GM21529 (cell line): ENCODE data around the gene SEMA3F.

Source experiments
- ATAC-seq: cut with Tn5 transposase; IDR thresholded peaks from one replicate; pipeline ENCODE4 v1.9.1; 2021; ENCODE audit not compliant: unreplicated experiment

Gene SEMA3F

GRCh38 chr3:50192124-50192523 is 37.0 kb downstream of the SEMA3F start:
- ATAC-seq, result no peak

- no peak for ATAC-seq
Measured at GRCh38 chr3:50192689-50193141, 37.6 kb downstream of the SEMA3F start.

GRCh38 chr3:50193286-50193685 is 38.2 kb downstream of the SEMA3F start:
- no peak for ATAC-seq

GRCh38 chr3:50193746-50194127 is 38.6 kb downstream of the SEMA3F start:
- no peak for ATAC-seq

- no peak for ATAC-seq
Measured at GRCh38 chr3:50194128-50194902, 39.2 kb downstream of the SEMA3F start.

- ATAC-seq, result no peak
Measured at GRCh38 chr3:50194903-50195500, 39.9 kb downstream of the SEMA3F start.

GRCh38 chr3:50195501-50196252 is 40.6 kb downstream of the SEMA3F start:
- no peak for ATAC-seq

- no peak for ATAC-seq
Measured at GRCh38 chr3:50196253-50196801, 41.2 kb downstream of the SEMA3F start.

GRCh38 chr3:50201573-50202315 is 46.6 kb downstream of the SEMA3F start:
- ATAC-seq, result no peak

- ATAC-seq, result no peak
Measured at GRCh38 chr3:50202353-50203112, 47.4 kb downstream of the SEMA3F start.

GRCh38 chr3:50203113-50203808 is 48.1 kb downstream of the SEMA3F start:
- no peak for ATAC-seq

GRCh38 chr3:50203809-50204803 is 49.0 kb downstream of the SEMA3F start:
- ATAC-seq, result no peak

- ATAC-seq, result no peak
Measured at GRCh38 chr3:50204804-50205412, 49.8 kb downstream of the SEMA3F start, which contains the start of gene SLC38A3. SLC38A3 (plus strand) TSS chr3:50205271; CDS start chr3:50214200, 8,929 bp downstream.

- no peak for ATAC-seq
Measured at GRCh38 chr3:50205413-50206276, 50.5 kb downstream of the SEMA3F start.

- no peak for ATAC-seq
Measured at GRCh38 chr3:50207359-50208042, 52.4 kb downstream of the SEMA3F start.

- no peak for ATAC-seq
Measured at GRCh38 chr3:50208677-50209344, 53.7 kb downstream of the SEMA3F start.
